GM23338 (cell line): ENCODE data around the gene OR51V1.

Experiments used
- CREB1 ChIP-seq: fragments of 250-450 bp; sonication (Bioruptor Pico); IDR thresholded peaks from 2 replicates; pipeline ENCODE4 v1.5.0; 2020; ENCODE audit warnings: low read depth, mild to moderate bottlenecking, moderate library complexity
- EZH2 ChIP-seq: fragments of 200-600 bp; sonication (generic); IDR thresholded peaks from one replicate; pipeline ENCODE4 v1.8.0; 2017; ENCODE audit warnings: antibody characterized with exemption, mild to moderate bottlenecking, low read depth; ENCODE audit not compliant: unreplicated experiment
- EZH2phosphoT487 ChIP-seq: fragments of 200-600 bp; sonication (generic); IDR thresholded peaks from one replicate; pipeline ENCODE4 v1.8.1; 2018; ENCODE audit warnings: antibody characterized with exemption; ENCODE audit not compliant: unreplicated experiment
- JUNB ChIP-seq: IDR thresholded peaks from one replicate; pipeline ENCODE4 v1.6.1; 2016; ENCODE audit warnings: antibody characterized with exemption; ENCODE audit not compliant: unreplicated experiment
- POLR2AphosphoS5 ChIP-seq: IDR thresholded peaks from 2 replicates; pipeline ENCODE4 v1.6.1; 2016; ENCODE audit warnings: antibody characterized with exemption, low read depth
- ZNF331 ChIP-seq: fragments of 250-450 bp; sonication (Bioruptor Pico); IDR thresholded peaks from 2 replicates; pipeline ENCODE4 v1.5.0; 2020; ENCODE audit warnings: low read depth, mild to moderate bottlenecking, moderate library complexity
- TF ChIP-seq, protein P1 (sequence below), 2 experiments: fragments of 200-600 bp in 1 of 2; sonication (generic) in 1 of 2; conservative IDR thresholded peaks; 2 replicates each; pipeline versions ENCODE4 v1.5.1 to v1.6.1; 2016 to 2017; ENCODE audit warnings: antibody characterized with exemption in 2 of 2, low read depth in 2 of 2, mild to moderate bottlenecking in 2 of 2, moderate library complexity in 1 of 2
- TF ChIP-seq, protein P2 (sequence below): IDR thresholded peaks from one replicate; pipeline ENCODE4 v1.6.1; 2018; ENCODE audit warnings: antibody characterized with exemption; ENCODE audit not compliant: unreplicated experiment
- TF ChIP-seq, protein P3 (sequence below): IDR thresholded peaks from 2 replicates; pipeline ENCODE4 v1.6.1; 2016; ENCODE audit warnings: antibody characterized with exemption

DNA sequence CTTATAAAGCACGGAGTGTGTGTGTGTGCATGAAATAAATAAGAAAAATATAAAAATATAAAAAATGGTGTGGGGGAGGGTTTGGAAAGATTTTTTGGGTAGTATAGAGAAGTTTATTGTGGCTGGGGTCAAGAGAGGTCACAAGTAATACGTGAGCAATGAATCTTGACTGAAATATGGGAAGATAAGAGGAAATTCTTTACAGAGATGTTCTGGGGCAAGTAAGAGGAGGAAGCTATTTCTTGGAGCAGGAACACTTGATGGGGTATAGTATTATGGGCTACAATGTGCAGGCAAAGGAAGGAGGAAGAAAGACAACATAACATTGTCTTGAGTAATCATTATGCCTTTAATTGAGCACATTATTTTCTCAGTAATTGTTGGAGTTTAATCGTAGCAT is 31.7 kb upstream of the OR51V1 start:
- TF ChIP-seq, protein P1, sequence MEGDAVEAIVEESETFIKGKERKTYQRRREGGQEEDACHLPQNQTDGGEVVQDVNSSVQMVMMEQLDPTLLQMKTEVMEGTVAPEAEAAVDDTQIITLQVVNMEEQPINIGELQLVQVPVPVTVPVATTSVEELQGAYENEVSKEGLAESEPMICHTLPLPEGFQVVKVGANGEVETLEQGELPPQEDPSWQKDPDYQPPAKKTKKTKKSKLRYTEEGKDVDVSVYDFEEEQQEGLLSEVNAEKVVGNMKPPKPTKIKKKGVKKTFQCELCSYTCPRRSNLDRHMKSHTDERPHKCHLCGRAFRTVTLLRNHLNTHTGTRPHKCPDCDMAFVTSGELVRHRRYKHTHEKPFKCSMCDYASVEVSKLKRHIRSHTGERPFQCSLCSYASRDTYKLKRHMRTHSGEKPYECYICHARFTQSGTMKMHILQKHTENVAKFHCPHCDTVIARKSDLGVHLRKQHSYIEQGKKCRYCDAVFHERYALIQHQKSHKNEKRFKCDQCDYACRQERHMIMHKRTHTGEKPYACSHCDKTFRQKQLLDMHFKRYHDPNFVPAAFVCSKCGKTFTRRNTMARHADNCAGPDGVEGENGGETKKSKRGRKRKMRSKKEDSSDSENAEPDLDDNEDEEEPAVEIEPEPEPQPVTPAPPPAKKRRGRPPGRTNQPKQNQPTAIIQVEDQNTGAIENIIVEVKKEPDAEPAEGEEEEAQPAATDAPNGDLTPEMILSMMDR (conservative IDR thresholded peaks at IDR 0.05; ENCODE audit: low read depth in 2 of 2): no peak
- TF ChIP-seq CREB1 (CRISPR knock-in tag) (no peak), EZH2 (no peak), POLR2AphosphoS5 (no peak), JUNB (no peak), EZH2phosphoT487 (no peak), ZNF331 (CRISPR knock-in tag) (no peak)
- TF ChIP-seq, protein P2, sequence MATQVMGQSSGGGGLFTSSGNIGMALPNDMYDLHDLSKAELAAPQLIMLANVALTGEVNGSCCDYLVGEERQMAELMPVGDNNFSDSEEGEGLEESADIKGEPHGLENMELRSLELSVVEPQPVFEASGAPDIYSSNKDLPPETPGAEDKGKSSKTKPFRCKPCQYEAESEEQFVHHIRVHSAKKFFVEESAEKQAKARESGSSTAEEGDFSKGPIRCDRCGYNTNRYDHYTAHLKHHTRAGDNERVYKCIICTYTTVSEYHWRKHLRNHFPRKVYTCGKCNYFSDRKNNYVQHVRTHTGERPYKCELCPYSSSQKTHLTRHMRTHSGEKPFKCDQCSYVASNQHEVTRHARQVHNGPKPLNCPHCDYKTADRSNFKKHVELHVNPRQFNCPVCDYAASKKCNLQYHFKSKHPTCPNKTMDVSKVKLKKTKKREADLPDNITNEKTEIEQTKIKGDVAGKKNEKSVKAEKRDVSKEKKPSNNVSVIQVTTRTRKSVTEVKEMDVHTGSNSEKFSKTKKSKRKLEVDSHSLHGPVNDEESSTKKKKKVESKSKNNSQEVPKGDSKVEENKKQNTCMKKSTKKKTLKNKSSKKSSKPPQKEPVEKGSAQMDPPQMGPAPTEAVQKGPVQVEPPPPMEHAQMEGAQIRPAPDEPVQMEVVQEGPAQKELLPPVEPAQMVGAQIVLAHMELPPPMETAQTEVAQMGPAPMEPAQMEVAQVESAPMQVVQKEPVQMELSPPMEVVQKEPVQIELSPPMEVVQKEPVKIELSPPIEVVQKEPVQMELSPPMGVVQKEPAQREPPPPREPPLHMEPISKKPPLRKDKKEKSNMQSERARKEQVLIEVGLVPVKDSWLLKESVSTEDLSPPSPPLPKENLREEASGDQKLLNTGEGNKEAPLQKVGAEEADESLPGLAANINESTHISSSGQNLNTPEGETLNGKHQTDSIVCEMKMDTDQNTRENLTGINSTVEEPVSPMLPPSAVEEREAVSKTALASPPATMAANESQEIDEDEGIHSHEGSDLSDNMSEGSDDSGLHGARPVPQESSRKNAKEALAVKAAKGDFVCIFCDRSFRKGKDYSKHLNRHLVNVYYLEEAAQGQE: no peak
- TF ChIP-seq, protein P3, sequence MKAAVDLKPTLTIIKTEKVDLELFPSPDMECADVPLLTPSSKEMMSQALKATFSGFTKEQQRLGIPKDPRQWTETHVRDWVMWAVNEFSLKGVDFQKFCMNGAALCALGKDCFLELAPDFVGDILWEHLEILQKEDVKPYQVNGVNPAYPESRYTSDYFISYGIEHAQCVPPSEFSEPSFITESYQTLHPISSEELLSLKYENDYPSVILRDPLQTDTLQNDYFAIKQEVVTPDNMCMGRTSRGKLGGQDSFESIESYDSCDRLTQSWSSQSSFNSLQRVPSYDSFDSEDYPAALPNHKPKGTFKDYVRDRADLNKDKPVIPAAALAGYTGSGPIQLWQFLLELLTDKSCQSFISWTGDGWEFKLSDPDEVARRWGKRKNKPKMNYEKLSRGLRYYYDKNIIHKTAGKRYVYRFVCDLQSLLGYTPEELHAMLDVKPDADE: no peak
